ENCODE data around the gene PLSCR4.

The PLSCR4 gene

GRCh38 chr3:146148468-146148931 is 102.4 kb downstream of the PLSCR4 start:
- ATAC-seq (no peak), DNase-seq (ENCODE audit: low spot score in 2 of 2) (no peak)
- Mint-ChIP-seq H3K9me3 (no peaks in the 10 kb centered on the region), H3K36me3 (no peaks in the 10 kb centered on the region), H3K27ac (no peak overlapping the region), H3K4me1 (no peaks in the 10 kb centered on the region), H3K4me3 (no peak overlapping the region)

GRCh38 chr3:146145642-146146041 is 105.3 kb downstream of the PLSCR4 start:
- DNase-seq (ENCODE audit: low spot score in 2 of 2), result no peak
- Mint-ChIP-seq H3K36me3 (no peaks in the 10 kb centered on the region), H3K4me1 (no peaks in the 10 kb centered on the region), H3K27ac (no peak overlapping the region), H3K9me3 (no peaks in the 10 kb centered on the region), H3K4me3 (no peak overlapping the region)
- no peak for ATAC-seq

- DNase-seq (ENCODE audit: low spot score in 2 of 2) (no peak), ATAC-seq (no peak)
- H3K4me3 Mint-ChIP-seq, result no peak overlapping the region
- no peaks in the 10 kb centered on the region for H3K9me3 Mint-ChIP-seq
- H3K36me3 Mint-ChIP-seq, result no peaks in the 10 kb centered on the region
- no peak overlapping the region for H3K27ac Mint-ChIP-seq
- no peaks in the 10 kb centered on the region for H3K4me1 Mint-ChIP-seq
These were observed 108.1 kb downstream of the PLSCR4 start for GRCh38 chr3:146142757-146143156.

Measured in stimulated activated effector memory CD8-positive, alpha-beta T cell treated with anti-CD3 and anti-CD28 coated beads, Interleukin-12 subunit alpha, Interleukin-12 subunit beta, amount 100 ng/mL, for 72 hours (primary cell).